Smooth muscle cell (in vitro differentiated cells): ENCODE results near the gene SLC12A4. TPM values are rescaled to one million over a fixed set of nuclear protein-coding genes. Genes with fewer than 3 reads are reported as not detected.
"Not testable (repeated sequence)": the region's sequence is repeated elsewhere in the genome, so short reads cannot be mapped to it uniquely, and the experiment has no call there.

Experiments
- DNase-seq: peaks from one replicate; lab custom pipeline; 2025; ENCODE audit not compliant: unreplicated experiment; lab: John Stamatoyannopoulos, UW
- H2AFZ ChIP-seq: fragments of 200-600 bp; sonication (generic); 2 replicates; pipeline ENCODE4 v1.6.0; 2016; ENCODE audit warnings: antibody characterized with exemption, low read depth, mild to moderate bottlenecking
- H3F3A ChIP-seq: fragments of 200-600 bp; sonication (generic); 2 replicates; pipeline ENCODE4 v1.6.0; 2017; ENCODE audit warnings: antibody characterized with exemption, low read depth
- H3K27ac ChIP-seq: fragments of 200-600 bp; sonication (generic); 2 replicates; pipeline ENCODE4 v1.5.1; 2016; ENCODE audit warnings: low read depth, mild to moderate bottlenecking
- H3K27me3 ChIP-seq: fragments of 200-600 bp; sonication (generic); 2 replicates; pipeline ENCODE4 v1.6.1; 2016; ENCODE audit warnings: low read depth, mild to moderate bottlenecking
- H3K36me3 ChIP-seq: fragments of 200-600 bp; sonication (generic); 2 replicates; pipeline ENCODE4 v1.5.1; 2016; ENCODE audit warnings: low read depth
- H3K4me1 ChIP-seq: fragments of 200-600 bp; sonication (generic); 2 replicates; pipeline ENCODE4 v1.5.1; 2016; ENCODE audit warnings: low read depth
- H3K4me2 ChIP-seq: fragments of 200-600 bp; sonication (generic); 2 replicates; pipeline ENCODE4 v1.6.0; 2016; ENCODE audit warnings: mild to moderate bottlenecking
- H3K4me3 ChIP-seq: fragments of 200-600 bp; sonication (generic); 2 replicates; pipeline ENCODE4 v1.5.1; 2016; ENCODE audit warnings: mild to moderate bottlenecking
- H3K79me2 ChIP-seq: fragments of 200-600 bp; sonication (generic); 2 replicates; pipeline ENCODE4 v1.6.0; 2016; ENCODE audit warnings: low read depth, mild to moderate bottlenecking
- H3K9ac ChIP-seq: fragments of 200-600 bp; sonication (generic); 2 replicates; pipeline ENCODE4 v1.6.0; 2016; ENCODE audit warnings: low read depth
- H3K9me3 ChIP-seq: fragments of 200-600 bp; sonication (generic); replicated peaks from 2 replicates; pipeline ENCODE4 v1.5.1; 2016; ENCODE audit warnings: low read depth
- H4K20me1 ChIP-seq: fragments of 200-600 bp; sonication (generic); 2 replicates; pipeline ENCODE4 v1.6.0; 2016; ENCODE audit warnings: low read depth
- CTCF ChIP-seq: fragments of 200-600 bp; sonication (generic); IDR thresholded peaks from 2 replicates; pipeline ENCODE4 v1.5.1; 2017; ENCODE audit warnings: borderline replicate concordance, mild to moderate bottlenecking, antibody characterized with exemption; ENCODE audit not compliant: insufficient read depth, poor library complexity, severe bottlenecking
- WGBS: methylation state at CpG from one replicate; pipeline ENCODE4 v1.1.7; 2016; ENCODE audit warnings: low lambda C conversion rate; 5-methylcytosine and 5-hydroxymethylcytosine counted together
- polyA plus RNA-seq: library from polyadenylated mRNA; unstranded; fragments of >200 nt; fragmentation: Nextera tagmentation; extraction: Ambion mirVana; gene quantifications from 2 replicates; pipeline ENCODE4 v1.2.1, GENCODE V29; 2016
- total RNA-seq: library from RNA; depleted of rRNA; stranded (reverse); fragments of >200 nt; gene quantifications from 2 replicates; pipeline ENCODE4 v1.2.3, GENCODE V29; 2014

The SLC12A4 gene
- 47.7 and 74.3 TPM in 2 replicates for total RNA-seq
- 92.4 and 107 TPM in 2 replicates for polyA plus RNA-seq

- 30% methylated on average over 22 of the region's 78 CpGs for WGBS
- H3K4me1 ChIP-seq = peaks cover 20% of the 10 kb centered on the region
- peak within 1 kb of the TSS; percentile 97 for H3K9ac ChIP-seq
- H3K27me3 ChIP-seq = no peaks in the 10 kb centered on the region
- peaks cover 42% of the 10 kb centered on the region for H4K20me1 ChIP-seq
- H3K9me3 ChIP-seq = no peaks in the 10 kb centered on the region
- no peaks in the 10 kb centered on the region for H3K36me3 ChIP-seq
- DNase-seq = peak; percentile 50
- peak within 1 kb of the TSS; percentile 82 for H2AFZ ChIP-seq
- H3F3A ChIP-seq = no peaks in the 10 kb centered on the region
- peak within 1 kb of the TSS; percentile 98 for H3K4me2 ChIP-seq
- H3K4me3 ChIP-seq = peak within 1 kb of the TSS; percentile 83
- peak within 1 kb of the TSS; percentile 91 for H3K27ac ChIP-seq
- TF ChIP-seq CTCF = no peak
- H3K79me2 ChIP-seq = peaks cover 46% of the 10 kb centered on the region
These were observed at the start of gene SLC12A4 for GRCh38 chr16:67968400-67969253. Gene SLC12A4, minus strand, starts transcription at chr16:67968637. Its CDS starts 84 bp downstream, at chr16:67968553.

- no peak within 1 kb of the TSS for H3K4me2 ChIP-seq
- H3K9me3 ChIP-seq = no peaks in the 10 kb centered on the region
- no peak within 1 kb of the TSS for H3K4me3 ChIP-seq
- TF ChIP-seq CTCF = no peak
- no peak within 1 kb of the TSS for H3K9ac ChIP-seq
- no peaks in the 10 kb centered on the region for H3K79me2 ChIP-seq
- 91% methylated on average over 5 of the region's 5 CpGs for WGBS
- H3K4me1 ChIP-seq = no peaks in the 10 kb centered on the region
- H3K27me3 ChIP-seq = no peaks in the 10 kb centered on the region
- H3F3A ChIP-seq = no peaks in the 10 kb centered on the region
- no peaks in the 10 kb centered on the region for H4K20me1 ChIP-seq
- no peaks in the 10 kb centered on the region for H3K36me3 ChIP-seq
- DNase-seq = no peak
- H2AFZ ChIP-seq = no peak within 1 kb of the TSS
- H3K27ac ChIP-seq = no peak within 1 kb of the TSS
These were observed 47.2 kb upstream of the SLC12A4 start, which contains the start of gene DPEP2NB for GRCh38 chr16:68015681-68016080. Gene DPEP2NB, minus strand, starts transcription at chr16:68015911. Its CDS starts 141 bp downstream, at chr16:68015770.

DNA sequence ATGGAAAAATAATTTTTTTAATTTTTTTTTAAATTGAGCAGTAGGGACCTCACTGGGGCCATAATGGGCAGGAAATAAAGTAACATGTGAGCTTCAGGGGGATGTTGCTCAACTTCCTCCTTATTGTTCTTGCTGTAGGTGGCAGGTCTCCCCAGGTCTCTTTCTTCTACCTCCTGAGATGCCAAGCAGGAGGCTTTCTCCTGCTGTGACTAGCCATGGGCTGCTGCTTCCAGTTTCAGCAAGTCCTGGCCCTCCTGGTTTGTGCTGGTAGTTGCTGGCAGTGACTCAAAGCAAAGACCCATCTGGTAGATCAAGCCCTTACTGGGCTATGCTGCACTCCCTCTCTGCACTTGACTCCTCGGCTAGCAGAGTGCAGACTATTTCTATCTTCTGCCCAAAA, 45.0 kb upstream of the SLC12A4 start:
- H3K4me3 ChIP-seq = no peak overlapping the region
- H4K20me1 ChIP-seq = no peaks in the 10 kb centered on the region
- TF ChIP-seq CTCF = no peak
- H3K9me3 ChIP-seq = no peaks in the 10 kb centered on the region
- H3F3A ChIP-seq = no peaks in the 10 kb centered on the region
- no peak for DNase-seq
- no peaks in the 10 kb centered on the region for H3K36me3 ChIP-seq
- H3K79me2 ChIP-seq = no peaks in the 10 kb centered on the region
- H3K27me3 ChIP-seq = no peaks in the 10 kb centered on the region
- no peak overlapping the region for H3K27ac ChIP-seq
- H2AFZ ChIP-seq = no peak overlapping the region
- no peaks in the 10 kb centered on the region for H3K4me1 ChIP-seq
- H3K4me2 ChIP-seq = no peak overlapping the region
- 85% methylated on average over 1 of the region's 1 CpG for WGBS
- no peak overlapping the region for H3K9ac ChIP-seq

GRCh38 chr16:68009872-68010271, 41.4 kb upstream of the SLC12A4 start:
- not testable (repeated sequence) for H3F3A ChIP-seq, H4K20me1 ChIP-seq, H3K79me2 ChIP-seq, H3K27me3 ChIP-seq, H3K4me2 ChIP-seq, H3K4me3 ChIP-seq, H3K9me3 ChIP-seq, DNase-seq, H2AFZ ChIP-seq, H3K27ac ChIP-seq, H3K9ac ChIP-seq, H3K36me3 ChIP-seq, H3K4me1 ChIP-seq
- 90% methylated on average over 4 of the region's 4 CpGs for WGBS
